Esophagus squamous epithelium (tissue), 4 donors: ENCODE data around the gene DLG2.

Experiments
- POLR2A ChIP-seq, 4 donors: fragments of 450-650 bp; IDR thresholded peaks; one replicate each; pipeline ENCODE4 v1.6.1; 2017; ENCODE audit warnings: antibody characterized with exemption in 4 of 4, mild to moderate bottlenecking in 4 of 4, moderate library complexity in 3 of 4
- TF ChIP-seq, protein P1 (sequence below), 6 experiments: fragments of 450-650 bp in 4 of 6; fragments of 200-600 bp in 2 of 6; sonication (generic) in 2 of 6; IDR thresholded peaks; one replicate each; pipeline ENCODE4 v1.5.1; 2016 to 2019; ENCODE audit warnings: antibody characterized with exemption in 6 of 6, mild to moderate bottlenecking in 4 of 6, moderate library complexity in 4 of 6

DNA sequence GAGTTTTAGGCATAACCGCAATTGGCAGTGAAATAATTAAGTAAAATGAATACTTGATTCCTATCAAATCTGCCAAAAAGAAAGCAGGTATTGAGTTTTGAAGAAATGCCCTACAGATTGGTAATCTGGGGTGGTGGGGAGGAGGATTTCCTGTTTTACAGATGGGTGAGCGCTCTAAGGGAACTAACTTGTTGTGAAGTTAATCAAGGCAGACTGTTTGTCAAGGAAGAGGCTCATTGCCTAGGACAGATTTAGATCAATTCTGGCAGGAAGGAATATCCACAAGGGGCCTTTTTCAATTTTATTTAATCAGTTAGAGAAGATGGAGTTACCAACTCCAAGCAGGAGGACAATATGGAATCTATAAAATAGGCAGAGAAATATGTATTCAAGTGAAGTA is 2069.5 kb downstream of the DLG2 start:
- TF ChIP-seq POLR2A (IDR thresholded peaks at IDR 0.05) = no peak
- TF ChIP-seq, protein P1, sequence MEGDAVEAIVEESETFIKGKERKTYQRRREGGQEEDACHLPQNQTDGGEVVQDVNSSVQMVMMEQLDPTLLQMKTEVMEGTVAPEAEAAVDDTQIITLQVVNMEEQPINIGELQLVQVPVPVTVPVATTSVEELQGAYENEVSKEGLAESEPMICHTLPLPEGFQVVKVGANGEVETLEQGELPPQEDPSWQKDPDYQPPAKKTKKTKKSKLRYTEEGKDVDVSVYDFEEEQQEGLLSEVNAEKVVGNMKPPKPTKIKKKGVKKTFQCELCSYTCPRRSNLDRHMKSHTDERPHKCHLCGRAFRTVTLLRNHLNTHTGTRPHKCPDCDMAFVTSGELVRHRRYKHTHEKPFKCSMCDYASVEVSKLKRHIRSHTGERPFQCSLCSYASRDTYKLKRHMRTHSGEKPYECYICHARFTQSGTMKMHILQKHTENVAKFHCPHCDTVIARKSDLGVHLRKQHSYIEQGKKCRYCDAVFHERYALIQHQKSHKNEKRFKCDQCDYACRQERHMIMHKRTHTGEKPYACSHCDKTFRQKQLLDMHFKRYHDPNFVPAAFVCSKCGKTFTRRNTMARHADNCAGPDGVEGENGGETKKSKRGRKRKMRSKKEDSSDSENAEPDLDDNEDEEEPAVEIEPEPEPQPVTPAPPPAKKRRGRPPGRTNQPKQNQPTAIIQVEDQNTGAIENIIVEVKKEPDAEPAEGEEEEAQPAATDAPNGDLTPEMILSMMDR (IDR thresholded peaks at IDR 0.05) = no peak
